ENCODE measurements around the gene PRPF18.

PRPF18 gene

DNA sequence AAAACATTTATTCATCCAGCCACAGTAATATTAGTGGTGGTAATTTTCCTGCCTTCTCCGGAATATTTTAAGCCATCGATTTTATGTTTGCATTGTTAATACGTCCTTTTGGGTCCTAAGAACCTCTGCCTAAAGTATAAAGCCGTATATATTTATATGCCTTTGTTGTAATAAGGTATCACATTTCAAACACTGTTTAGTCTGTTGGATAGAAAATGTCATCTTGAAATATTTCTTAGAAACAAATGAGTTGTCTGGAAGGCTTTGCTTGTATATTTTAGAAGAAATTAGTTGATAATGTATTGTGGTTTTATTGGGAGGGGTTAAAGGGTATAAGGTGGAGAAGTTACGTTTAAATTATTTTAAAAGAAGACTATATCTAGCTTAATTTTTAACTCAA lies 11.1 kb downstream of the PRPF18 start:
- DNase-seq: no peak

- no peak for DNase-seq
Measured at GRCh38 chr10:13604357-13605040, 17.7 kb downstream of the PRPF18 start.

DNA sequence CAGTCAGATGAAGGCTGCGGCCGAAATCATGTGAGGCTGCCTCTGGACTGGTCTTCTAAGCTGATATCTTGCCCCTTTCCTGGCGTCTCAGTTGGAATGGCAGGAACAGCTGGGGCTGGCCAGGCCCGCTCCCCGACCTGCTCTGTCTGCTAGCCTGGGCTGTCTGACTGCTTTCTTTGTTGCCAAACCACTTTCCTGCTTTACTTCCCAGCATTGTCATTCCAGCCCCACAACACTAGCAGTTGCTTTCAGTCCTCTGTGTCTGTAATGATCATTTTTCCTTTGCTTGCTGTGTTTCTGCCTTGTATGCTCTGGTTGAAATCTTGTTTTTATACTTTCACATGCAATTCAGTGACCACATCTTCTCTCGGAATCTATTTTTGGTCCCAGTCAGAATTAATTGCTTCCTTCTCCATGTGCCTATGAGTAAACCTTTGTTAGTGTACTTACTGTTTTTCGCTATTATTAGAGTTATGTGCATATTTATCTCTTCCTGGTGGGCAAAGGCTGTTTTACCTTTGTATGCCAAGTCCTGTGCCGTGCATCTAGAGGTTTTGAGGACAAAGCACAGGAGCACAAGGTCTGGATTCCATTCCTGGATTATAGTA lies 21.6 kb downstream of the PRPF18 start:
- no peak for DNase-seq

GRCh38 chr10:13612654-13613373 lies 26.0 kb downstream of the PRPF18 start:
- no peak for DNase-seq

DNA sequence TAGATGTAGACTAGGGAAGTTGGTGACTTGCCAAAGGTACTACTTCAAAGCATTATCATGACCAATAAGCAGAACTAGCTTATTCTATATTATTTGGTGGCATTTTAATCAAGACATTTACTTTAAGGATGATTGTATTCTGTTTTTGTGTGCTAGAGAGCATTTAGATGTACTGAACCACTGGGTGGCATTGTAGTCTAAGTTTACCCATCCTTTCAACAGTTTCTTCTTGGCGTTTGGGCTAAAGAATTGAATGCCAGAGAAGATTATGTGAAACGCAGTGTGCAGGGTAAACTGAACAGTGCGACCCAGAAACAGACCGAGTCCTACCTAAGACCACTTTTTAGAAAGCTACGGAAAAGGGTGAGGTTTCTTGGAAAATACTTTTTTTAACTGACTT lies 26.8 kb downstream of the PRPF18 start:
- DNase-seq: no peak

DNA sequence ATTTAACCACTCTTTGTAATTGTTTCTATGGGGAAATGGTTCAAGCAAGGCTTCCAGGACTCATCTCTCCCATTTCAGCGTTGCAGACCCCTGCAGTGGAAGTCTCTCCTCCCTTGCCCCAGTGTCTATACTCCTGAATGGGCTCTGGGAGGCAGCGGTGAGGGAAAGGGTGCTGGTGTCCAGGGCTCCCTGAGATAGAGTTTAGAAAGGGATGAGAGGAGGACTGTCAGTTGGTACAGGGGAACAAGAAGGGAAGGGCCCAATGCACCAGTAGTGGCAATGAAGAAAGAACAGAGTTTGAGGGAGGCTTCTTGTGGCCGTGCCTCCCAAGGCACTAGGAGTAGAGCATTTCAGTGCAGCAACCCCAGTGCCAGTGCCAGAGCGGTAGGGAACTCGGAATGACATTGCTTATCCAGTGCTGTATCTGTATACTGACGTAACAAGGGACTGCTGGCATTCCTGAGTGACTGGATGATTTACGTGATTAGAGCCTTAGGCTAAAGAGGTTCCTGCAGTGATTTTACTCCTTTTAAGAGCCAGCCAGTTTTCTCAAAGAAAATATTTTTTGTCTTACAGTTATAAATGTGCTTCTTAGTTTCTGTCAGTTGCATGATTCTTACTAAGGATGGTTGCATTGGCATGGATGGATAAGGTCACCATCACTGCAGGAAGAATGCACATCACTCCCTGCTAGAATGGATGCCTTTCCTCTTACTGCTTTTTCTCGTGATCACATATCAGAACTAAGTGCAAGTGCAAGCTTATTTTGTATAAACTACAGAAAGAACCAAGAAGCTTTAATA lies 28.0 kb downstream of the PRPF18 start:
- no peak for DNase-seq

DNA sequence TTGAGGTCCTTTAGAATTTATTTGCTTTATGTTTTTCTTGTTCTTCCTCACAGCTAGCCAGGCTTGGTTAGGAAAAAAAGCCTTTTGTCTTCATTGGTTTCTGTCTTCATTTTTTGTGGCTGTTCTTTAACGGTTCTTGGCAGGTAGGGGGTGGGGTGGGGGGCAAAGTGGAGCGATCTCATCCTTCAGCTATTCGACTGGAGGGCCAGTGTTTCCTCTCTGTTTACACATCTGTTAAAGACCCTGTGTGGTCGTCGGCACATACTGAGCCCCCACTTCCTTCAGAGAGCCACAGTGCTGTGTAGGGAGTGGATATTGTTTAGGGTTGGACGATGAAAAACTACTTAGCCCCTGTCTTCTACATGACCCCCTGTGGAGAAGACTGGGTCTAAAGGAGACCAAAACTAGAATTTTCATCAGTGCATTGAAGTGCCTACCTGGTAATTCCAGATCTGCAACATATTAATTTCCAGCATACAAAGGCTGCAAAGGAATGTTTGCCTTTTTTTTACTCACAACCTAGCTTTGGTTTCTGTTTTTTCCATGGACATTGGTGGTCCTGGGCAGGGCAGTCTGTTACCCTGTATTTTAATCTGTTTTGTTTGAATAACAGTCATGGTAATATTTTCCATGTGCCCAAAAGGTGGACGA lies 29.0 kb downstream of the PRPF18 start:
- no peak for DNase-seq

DNA sequence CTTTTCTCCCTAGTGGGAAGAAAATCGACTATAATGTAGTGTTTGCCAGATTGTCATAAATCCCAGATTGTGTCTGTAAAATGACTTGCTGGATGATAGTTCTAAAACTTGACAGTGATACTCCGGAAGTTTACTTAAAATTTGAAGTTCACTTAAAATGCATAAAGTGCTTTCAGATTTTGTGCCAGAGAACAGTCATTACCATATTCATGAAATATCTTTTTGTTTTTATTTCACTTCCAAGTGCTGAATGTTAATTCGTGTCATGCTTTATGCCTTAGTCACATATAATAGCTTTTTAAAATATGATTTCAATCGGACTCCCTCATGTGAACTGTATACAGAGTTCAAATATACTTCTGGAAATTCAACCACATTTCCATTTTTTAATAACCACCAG lies 30.4 kb downstream of the PRPF18 start:
- DNase-seq: no peak

- no peak for DNase-seq
Measured at GRCh38 chr10:13621931-13622330, 35.2 kb downstream of the PRPF18 start.

DNA sequence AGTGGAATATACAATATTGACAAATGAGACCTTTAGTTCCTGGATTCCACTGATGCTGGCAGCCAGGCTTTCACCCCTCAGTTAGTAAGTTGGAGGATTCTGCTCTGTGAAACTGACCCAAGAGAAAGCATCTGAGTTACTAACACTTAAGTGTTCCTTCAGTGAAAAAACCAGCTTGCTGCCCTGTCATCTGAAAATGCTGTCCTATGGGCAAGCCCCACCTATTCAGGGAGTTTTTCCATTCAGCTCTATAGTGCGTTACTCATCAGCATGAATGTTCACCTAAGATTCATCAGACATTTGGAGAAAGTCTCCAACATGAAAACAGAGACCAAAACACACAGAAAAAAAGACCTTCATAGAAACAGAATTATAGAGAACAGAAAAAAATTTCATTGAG lies 37.9 kb downstream of the PRPF18 start:
- no peak for DNase-seq

GRCh38 chr10:13627459-13628310 lies 40.9 kb downstream of the PRPF18 start:
- no peak for DNase-seq

DNA sequence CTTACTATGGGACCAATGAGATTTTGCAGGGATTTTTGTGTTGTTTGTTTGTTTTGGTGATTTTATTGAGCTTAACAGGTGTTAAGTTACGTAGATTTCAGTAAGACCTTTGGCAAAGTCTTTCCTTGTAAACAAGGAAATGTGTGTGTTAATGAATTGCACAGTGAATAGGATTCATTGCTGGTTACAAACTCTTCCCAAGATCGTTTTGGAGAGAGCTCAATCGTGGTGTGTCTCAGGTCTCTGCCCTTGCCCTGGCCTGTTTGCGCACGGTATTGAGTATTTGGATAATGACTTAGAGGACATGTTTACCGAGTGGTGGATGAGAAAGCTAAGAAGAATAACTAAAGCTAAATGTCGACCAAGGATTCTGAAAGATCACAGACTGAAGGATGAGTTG lies 41.9 kb downstream of the PRPF18 start:
- no peak for DNase-seq

DNA sequence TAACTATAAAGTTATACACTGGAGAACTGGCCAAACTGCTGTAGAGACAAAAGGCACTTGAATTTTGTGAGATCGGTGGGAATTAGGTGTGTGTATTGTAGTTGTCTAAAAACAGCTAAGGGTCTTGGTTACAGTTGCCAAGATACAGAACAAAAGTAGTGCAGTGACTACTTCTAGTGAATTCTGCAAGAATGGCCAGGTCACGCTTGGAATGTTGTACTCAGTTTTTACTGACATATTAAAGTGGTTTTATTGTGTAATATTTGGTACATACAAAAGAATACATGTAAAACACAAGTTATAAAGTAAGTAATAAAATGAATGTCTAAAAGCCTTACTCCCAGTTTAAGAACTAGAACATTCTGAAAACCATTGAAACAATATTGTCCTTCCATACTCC lies 42.4 kb downstream of the PRPF18 start:
- DNase-seq: no peak

GRCh38 chr10:13630231-13630630 lies 43.5 kb downstream of the PRPF18 start:
- no peak for DNase-seq

DNA sequence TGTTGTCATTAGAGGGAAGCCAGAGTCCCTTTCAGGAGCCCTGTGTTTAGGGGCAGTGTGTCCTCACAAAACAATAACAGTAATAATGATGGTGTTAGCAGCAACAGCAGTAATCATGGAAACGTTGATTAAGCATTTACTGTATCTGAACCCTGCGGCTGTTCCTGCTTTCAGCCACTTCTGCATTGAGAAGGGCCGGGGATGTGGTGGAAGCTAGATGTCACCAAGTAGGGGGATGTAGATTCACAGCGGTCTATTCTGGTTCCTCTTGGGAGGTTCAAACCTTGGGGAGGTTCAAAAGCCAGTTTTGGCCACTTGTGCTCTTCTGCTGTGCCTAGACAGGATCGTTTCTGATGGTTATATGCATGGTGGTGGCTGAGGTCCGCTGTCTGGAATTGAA lies 44.8 kb downstream of the PRPF18 start:
- no peak for DNase-seq

DNA sequence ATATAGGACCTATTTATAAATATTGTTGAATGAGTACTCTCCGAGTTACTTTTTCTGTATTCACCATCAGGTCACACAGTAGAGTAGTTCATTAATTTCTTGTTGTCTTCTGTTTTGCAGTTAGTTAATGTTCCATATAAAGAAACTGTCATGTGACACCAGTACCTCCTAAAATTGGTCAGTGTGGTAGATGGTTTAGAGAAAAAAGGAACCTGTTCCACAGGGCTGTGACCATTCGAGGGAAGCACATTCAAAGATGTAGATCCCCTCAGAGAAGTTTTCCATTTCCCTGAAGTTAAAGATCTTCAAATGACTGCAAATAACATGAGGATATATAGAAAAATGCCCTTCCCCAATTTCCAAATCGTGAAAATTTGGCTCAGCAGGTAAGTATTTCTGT lies 45.7 kb downstream of the PRPF18 start:
- no peak for DNase-seq

DNA sequence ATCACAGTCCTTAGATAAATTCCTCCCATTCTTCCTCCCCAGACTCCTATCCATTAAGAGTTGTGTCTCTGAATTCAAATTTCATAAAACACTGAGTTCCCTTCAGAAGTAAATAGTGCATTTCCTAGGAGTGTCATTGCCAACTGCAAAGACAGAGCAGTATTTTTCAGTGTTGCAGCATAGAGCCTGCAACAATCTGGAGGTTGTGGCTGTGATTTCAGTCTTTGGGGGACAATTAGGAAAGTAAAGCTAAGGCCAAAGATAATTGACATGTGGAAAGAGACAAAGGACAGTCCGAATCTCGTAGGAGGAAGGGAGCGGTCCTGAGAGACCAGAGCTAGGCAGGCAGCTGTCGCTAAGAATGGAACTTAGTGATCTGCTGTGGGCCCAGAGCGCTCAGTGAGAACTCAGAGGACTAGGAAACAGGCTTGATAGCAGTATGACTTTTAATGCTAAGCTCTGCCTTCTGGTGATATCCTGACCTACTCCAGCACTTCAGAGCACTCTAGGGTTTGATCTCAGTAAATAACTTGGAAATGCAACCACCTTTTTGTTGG lies 46.2 kb downstream of the PRPF18 start:
- DNase-seq: no peak

DNA sequence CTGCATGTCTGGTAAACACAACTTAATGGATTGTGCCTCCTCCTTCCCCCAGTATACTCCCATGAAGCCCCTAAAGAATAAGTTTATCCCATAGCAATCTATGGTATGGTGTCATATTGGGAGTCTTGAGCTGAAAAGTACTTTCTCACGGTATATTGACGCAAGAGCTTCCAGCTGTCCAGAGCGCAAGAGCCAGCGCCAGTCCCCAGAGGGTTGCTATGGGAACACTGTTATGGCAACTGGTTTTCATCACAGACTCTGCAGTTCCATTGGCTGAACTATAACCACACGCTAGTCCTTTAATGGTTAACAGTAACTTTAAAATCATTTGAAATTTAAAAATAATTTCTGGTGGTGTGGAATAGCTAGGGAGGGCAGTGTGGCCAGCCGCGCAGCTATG lies 46.9 kb downstream of the PRPF18 start:
- DNase-seq: no peak

GRCh38 chr10:13634207-13634606 lies 47.4 kb downstream of the PRPF18 start:
- DNase-seq: no peak

- DNase-seq: no peak
Measured at GRCh38 chr10:13636776-13637175, 50.0 kb downstream of the PRPF18 start.

DNA sequence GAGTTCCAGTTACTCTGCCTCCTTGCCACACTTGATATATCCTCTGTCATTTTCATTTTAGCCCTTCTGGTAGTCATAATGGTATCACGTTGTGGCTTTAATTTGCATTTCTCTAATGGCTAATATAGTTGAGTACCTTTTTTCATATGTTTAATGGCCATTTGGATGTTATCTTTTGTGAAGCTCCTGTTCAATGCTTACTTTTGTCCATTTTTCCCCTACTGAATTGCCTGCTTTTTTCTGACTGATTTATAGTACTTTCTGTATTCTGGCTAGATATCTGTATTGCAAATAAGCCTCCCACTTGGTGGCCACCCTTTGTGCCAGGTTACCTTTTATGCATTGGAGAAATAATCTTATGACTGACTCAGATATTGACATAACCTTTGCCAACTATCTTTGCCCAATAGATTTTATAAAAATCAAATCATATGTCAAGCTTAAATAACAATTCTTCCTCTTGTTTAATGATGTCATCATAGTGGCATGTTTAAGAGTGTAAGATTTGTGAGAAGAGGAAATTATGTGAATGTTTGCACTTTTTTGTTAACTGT lies 50.6 kb downstream of the PRPF18 start:
- no peak for DNase-seq
